OCI-LY1 (cell line): ENCODE measurements around the gene S100A16.
"Not testable (repeated sequence)": the region's sequence is repeated elsewhere in the genome, so short reads cannot be mapped to it uniquely, and the experiment has no call there.

ENCODE experiments used
- H2AFZ ChIP-seq: fragments of 200-600 bp; sonication (generic), shearing (Covaris generic); 2 replicates; pipeline ENCODE4 v1.6.0; 2014; ENCODE audit warnings: antibody characterized with exemption, mild to moderate bottlenecking, low read length
- H3F3A ChIP-seq: fragments of 200-600 bp; sonication (generic), shearing (Covaris generic); 2 replicates; pipeline ENCODE4 v1.6.0; 2014; ENCODE audit warnings: mild to moderate bottlenecking, antibody characterized with exemption, low read length, moderate library complexity; ENCODE audit not compliant: insufficient read depth
- H3K27ac ChIP-seq: fragments of 200-600 bp; sonication (generic); 2 replicates; pipeline ENCODE4 v1.5.1; 2014; ENCODE audit warnings: low read length, mixed run types, mild to moderate bottlenecking, low read depth; ENCODE audit not compliant: poor library complexity, severe bottlenecking
- H3K27me3 ChIP-seq: fragments of 200-600 bp; sonication (generic); 2 replicates; pipeline ENCODE4 v1.6.0; 2014; ENCODE audit warnings: antibody characterized with exemption, mild to moderate bottlenecking, low read length, moderate library complexity; ENCODE audit not compliant: insufficient read depth
- H3K36me3 ChIP-seq: fragments of 200-600 bp; sonication (generic); 2 replicates; pipeline ENCODE4 v1.6.1; 2014; ENCODE audit warnings: mild to moderate bottlenecking, antibody characterized with exemption, low read length, moderate library complexity, mixed read lengths; ENCODE audit not compliant: insufficient read depth
- H3K4me1 ChIP-seq: fragments of 200-600 bp; sonication (generic); 2 replicates; pipeline ENCODE4 v1.5.1; 2014; ENCODE audit warnings: mild to moderate bottlenecking, low read length, moderate library complexity; ENCODE audit not compliant: insufficient read depth, severe bottlenecking
- H3K4me2 ChIP-seq: fragments of 200-600 bp; sonication (generic), shearing (Covaris generic); 2 replicates; pipeline ENCODE4 v1.6.1; 2014; ENCODE audit warnings: low read length
- H3K4me3 ChIP-seq: fragments of 200-600 bp; sonication (generic); 2 replicates; pipeline ENCODE4 v1.5.1; 2014; ENCODE audit warnings: low read length, low read depth, mild to moderate bottlenecking, mixed read lengths; ENCODE audit not compliant: poor library complexity, severe bottlenecking
- H3K79me2 ChIP-seq: fragments of 200-600 bp; shearing (Covaris generic); 2 replicates; pipeline ENCODE4 v1.6.1; 2016; ENCODE audit warnings: mixed run types, low read length, mixed read lengths; ENCODE audit not compliant: insufficient read depth
- H3K9ac ChIP-seq: fragments of 200-600 bp; sonication (generic), shearing (Covaris generic); 2 replicates; pipeline ENCODE4 v1.6.1; 2014; ENCODE audit warnings: mild to moderate bottlenecking, low read length, mixed read lengths
- H3K9me2 ChIP-seq: fragments of 200-600 bp; sonication (generic), shearing (Covaris generic); 2 replicates; pipeline ENCODE4 v1.6.1; 2014; ENCODE audit warnings: low read depth, mild to moderate bottlenecking, low read length, mixed read lengths
- H3K9me3 ChIP-seq: fragments of 200-600 bp; shearing (Covaris generic); 2 replicates; pipeline ENCODE4 v1.6.1; 2014; ENCODE audit warnings: low read length, mixed read lengths
- H4K20me1 ChIP-seq: fragments of 200-600 bp; sonication (generic), shearing (Covaris generic); 2 replicates; pipeline ENCODE4 v1.6.0; 2016; ENCODE audit warnings: mild to moderate bottlenecking, low read length; ENCODE audit not compliant: insufficient read depth
- CTCF ChIP-seq: fragments of 200-600 bp; sonication (generic), shearing (Covaris generic); IDR thresholded peaks from 2 replicates; pipeline ENCODE4 v1.5.1; 2017; ENCODE audit warnings: mild to moderate bottlenecking, antibody characterized with exemption, low read length, moderate library complexity, mixed read lengths
- EZH2 ChIP-seq: fragments of 200-600 bp; sonication (generic), shearing (Covaris generic); IDR thresholded peaks from 2 replicates; pipeline ENCODE4 v1.8.0; 2017; ENCODE audit warnings: borderline replicate concordance, mixed run types, mild to moderate bottlenecking, antibody characterized with exemption, low read length, moderate library complexity, mixed read lengths

Gene S100A16

GRCh38 chr1:153592748-153593147 is 20.2 kb downstream of the S100A16 start:
- Histone ChIP-seq H2AFZ (no peak overlapping the region), H3K27ac (no peak overlapping the region), H3K27me3 (no peaks in the 10 kb centered on the region), H3F3A (no peaks in the 10 kb centered on the region), H3K9ac (no peak overlapping the region), H3K9me3 (no peaks in the 10 kb centered on the region), H4K20me1 (no peaks in the 10 kb centered on the region), H3K9me2 (no peaks in the 10 kb centered on the region), H3K4me1 (peaks cover 7% of the 10 kb centered on the region), H3K36me3 (no peaks in the 10 kb centered on the region), H3K79me2 (no peaks in the 10 kb centered on the region), H3K4me3 (no peak overlapping the region), H3K4me2 (no peak overlapping the region)
- TF ChIP-seq EZH2 (no peak), CTCF (no peak)

- Histone ChIP-seq H3K27ac (no peak overlapping the region), H3K4me1 (no peaks in the 10 kb centered on the region), H3K27me3 (no peaks in the 10 kb centered on the region), H3K9ac (no peak overlapping the region), H3F3A (no peaks in the 10 kb centered on the region), H3K36me3 (no peaks in the 10 kb centered on the region), H3K4me2 (no peak overlapping the region), H3K9me3 (no peaks in the 10 kb centered on the region), H4K20me1 (no peaks in the 10 kb centered on the region), H3K79me2 (no peaks in the 10 kb centered on the region), H2AFZ (no peak overlapping the region), H3K4me3 (no peak overlapping the region), H3K9me2 (no peaks in the 10 kb centered on the region)
- TF ChIP-seq EZH2, result no peak
- TF ChIP-seq CTCF, result no peak
These were observed 24.5 kb downstream of the S100A16 start for GRCh38 chr1:153588482-153588881.

GRCh38 chr1:153588033-153588432 is 24.9 kb downstream of the S100A16 start:
- H3K4me1 ChIP-seq, H3K4me2 ChIP-seq, H3K4me3 ChIP-seq, H3K9me2 ChIP-seq, H3K36me3 ChIP-seq, H3K9ac ChIP-seq, H3F3A ChIP-seq, H3K79me2 ChIP-seq, H2AFZ ChIP-seq, H3K9me3 ChIP-seq, H4K20me1 ChIP-seq, H3K27me3 ChIP-seq, H3K27ac ChIP-seq: not testable (repeated sequence)

GRCh38 chr1:153587314-153587713 is 25.6 kb downstream of the S100A16 start:
- Histone ChIP-seq H3K4me2 (no peak overlapping the region), H3K79me2 (no peaks in the 10 kb centered on the region), H3K9me3 (no peaks in the 10 kb centered on the region), H3K27me3 (no peaks in the 10 kb centered on the region), H3K36me3 (no peaks in the 10 kb centered on the region), H3K9me2 (no peaks in the 10 kb centered on the region), H4K20me1 (no peaks in the 10 kb centered on the region), H3K4me3 (no peak overlapping the region), H2AFZ (no peak overlapping the region), H3K27ac (no peak overlapping the region), H3K9ac (no peak overlapping the region), H3K4me1 (no peaks in the 10 kb centered on the region), H3F3A (no peaks in the 10 kb centered on the region)
- no peak for TF ChIP-seq EZH2
- no peak for TF ChIP-seq CTCF
